Measurements from ENCODE around the gene CSNK1E. TPM values are rescaled to one million over a fixed set of nuclear protein-coding genes. Genes with fewer than 3 reads are reported as not detected.
A peak's percentile ranks its signal among the peaks of the same experiment; 100 is the strongest.

CSNK1E gene
- total and polyA plus RNA-seq, 2 donors, result 33.9 to 81.3 TPM

- 39% methylated on average over 33 of the region's 33 CpGs for WGBS
- no peak overlapping the region for H3K27ac ChIP-seq (ENCODE audit: low read depth in 1 of 2, low read length in 1 of 2)
Observed at GRCh38 chr22:38353142-38353629, 36.0 kb upstream of the CSNK1E start.

DNA sequence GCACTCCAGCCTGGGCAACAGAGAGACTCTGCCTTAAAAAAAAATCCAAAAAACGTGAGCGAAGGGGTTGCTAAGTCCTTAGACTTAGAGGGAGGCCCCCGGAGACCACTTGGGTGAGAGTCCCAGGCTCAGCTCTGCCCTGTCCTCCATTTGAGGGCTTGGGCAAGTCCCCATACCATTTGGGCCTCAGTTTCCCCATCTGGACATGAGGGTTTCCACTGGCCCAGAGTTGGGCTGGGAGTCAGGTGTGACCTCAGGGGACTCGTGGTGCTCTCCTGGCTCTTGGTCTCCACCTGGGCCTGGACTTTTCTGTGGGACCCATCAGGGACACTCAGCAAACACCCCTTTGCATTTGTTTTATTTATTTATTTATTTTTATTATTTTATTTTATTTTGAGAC lies 35.2 kb upstream of the CSNK1E start:
- Histone ChIP-seq H3K4me1 (ENCODE audit: control insufficient read depth in 2 of 2, insufficient read depth in 2 of 2, low read length in 2 of 2) (no peaks in the 10 kb centered on the region), H3K9me3 (ENCODE audit: control insufficient read depth in 2 of 2, insufficient read depth in 1 of 2, low read length in 1 of 2) (no peaks in the 10 kb centered on the region), H3K36me3 (ENCODE audit: control insufficient read depth in 2 of 2, insufficient read depth in 2 of 2, low read length in 1 of 2) (peaks cover 2 to 5% of the 10 kb centered on the region in 2 donors), H3K27ac (ENCODE audit: low read depth in 1 of 2, low read length in 1 of 2) (no peak overlapping the region), H3K27me3 (ENCODE audit: control insufficient read depth in 2 of 2, insufficient read depth in 1 of 2, low read length in 1 of 2) (peaks cover 0 to 8% of the 10 kb centered on the region in 2 donors), H3K4me3 (ENCODE audit: low read length in 2 of 2) (no peak overlapping the region)
- 95% methylated on average over 4 of the region's 4 CpGs for WGBS
- no peak for DNase-seq (ENCODE audit: low read depth in 6 of 9, low spot score in 9 of 9)

More at GRCh38 chr22:38353142-38353629, 36.0 kb upstream of the CSNK1E start:
- DNase-seq (ENCODE audit: low read depth in 6 of 9, low spot score in 9 of 9), result peak in 8 of 9 donors; percentile 13 to 66 (median 38)
- Histone ChIP-seq H3K27me3 (ENCODE audit: control insufficient read depth in 2 of 2, insufficient read depth in 1 of 2, low read length in 1 of 2) (peaks cover 0 to under 1% of the 10 kb centered on the region in 2 donors), H3K4me1 (ENCODE audit: control insufficient read depth in 2 of 2, insufficient read depth in 2 of 2, low read length in 2 of 2) (no peaks in the 10 kb centered on the region), H3K9me3 (ENCODE audit: control insufficient read depth in 2 of 2, insufficient read depth in 1 of 2, low read length in 1 of 2) (no peaks in the 10 kb centered on the region), H3K4me3 (ENCODE audit: low read length in 2 of 2) (no peak overlapping the region), H3K36me3 (ENCODE audit: control insufficient read depth in 2 of 2, insufficient read depth in 2 of 2, low read length in 1 of 2) (peaks cover 2 to 5% of the 10 kb centered on the region in 2 donors)

DNA sequence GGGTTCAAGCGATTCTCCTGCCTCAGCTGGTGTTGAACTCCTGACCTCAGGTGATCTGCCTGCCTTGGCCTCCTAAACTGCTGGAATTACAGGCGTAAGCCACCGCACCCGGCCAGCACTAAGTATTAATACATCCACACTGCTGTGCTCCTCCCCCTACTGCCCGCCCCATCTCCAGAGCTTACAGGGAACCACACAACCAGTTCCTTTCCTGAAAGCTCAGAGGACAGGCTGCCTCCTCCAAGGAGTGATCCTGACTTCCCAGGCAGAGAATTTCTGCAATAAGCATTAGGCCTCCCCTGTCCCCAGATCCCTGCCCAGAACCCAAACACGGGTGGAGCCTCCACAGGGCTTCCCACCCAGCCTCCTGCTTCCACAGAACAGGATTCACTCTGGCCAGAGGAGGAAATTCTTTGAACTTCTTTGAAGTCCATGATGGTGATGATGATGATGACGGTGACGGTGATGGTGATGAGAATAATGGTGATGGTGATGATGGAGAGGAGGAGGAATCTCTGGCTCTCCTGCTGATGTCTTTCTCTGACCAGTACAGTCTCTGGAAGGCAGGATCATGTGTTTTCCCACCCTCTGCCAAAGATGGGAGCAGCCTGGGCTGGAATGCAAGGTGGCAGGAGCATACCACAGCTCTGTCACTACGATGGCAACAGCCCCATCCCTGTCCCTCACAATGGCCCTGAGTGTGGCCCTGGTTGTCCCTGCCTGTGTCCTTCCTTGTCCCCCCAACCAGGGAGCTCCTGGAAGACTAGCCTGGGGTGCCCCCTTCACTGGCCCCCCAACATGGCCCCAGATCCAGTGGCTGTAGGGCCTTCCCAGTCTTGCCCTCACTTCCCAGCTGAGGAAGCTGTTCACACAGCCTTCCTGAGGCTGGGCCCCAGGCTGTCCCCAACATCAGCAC lies 33.5 kb upstream of the CSNK1E start:
- Histone ChIP-seq H3K4me3 (ENCODE audit: low read length in 2 of 2) (no peak overlapping the region), H3K4me1 (ENCODE audit: control insufficient read depth in 2 of 2, insufficient read depth in 2 of 2, low read length in 2 of 2) (no peaks in the 10 kb centered on the region), H3K27ac (ENCODE audit: low read depth in 1 of 2, low read length in 1 of 2) (no peak overlapping the region), H3K36me3 (ENCODE audit: control insufficient read depth in 2 of 2, insufficient read depth in 2 of 2, low read length in 1 of 2) (peaks cover 2 to 5% of the 10 kb centered on the region in 2 donors), H3K9me3 (ENCODE audit: control insufficient read depth in 2 of 2, insufficient read depth in 1 of 2, low read length in 1 of 2) (no peaks in the 10 kb centered on the region), H3K27me3 (ENCODE audit: control insufficient read depth in 2 of 2, insufficient read depth in 1 of 2, low read length in 1 of 2) (peaks cover 0 to 14% of the 10 kb centered on the region in 2 donors)
- 97% methylated on average over 9 of the region's 9 CpGs for WGBS
- DNase-seq (ENCODE audit: low read depth in 6 of 9, low spot score in 9 of 9), result no peak

GRCh38 chr22:38348751-38349496 lies 31.7 kb upstream of the CSNK1E start:
- Histone ChIP-seq H3K4me3 (ENCODE audit: low read length in 2 of 2) (no peak overlapping the region), H3K27ac (ENCODE audit: low read depth in 1 of 2, low read length in 1 of 2) (no peak overlapping the region), H3K27me3 (ENCODE audit: control insufficient read depth in 2 of 2, insufficient read depth in 1 of 2, low read length in 1 of 2) (peaks cover 0 to 14% of the 10 kb centered on the region in 2 donors), H3K4me1 (ENCODE audit: control insufficient read depth in 2 of 2, insufficient read depth in 2 of 2, low read length in 2 of 2) (no peaks in the 10 kb centered on the region), H3K9me3 (ENCODE audit: control insufficient read depth in 2 of 2, insufficient read depth in 1 of 2, low read length in 1 of 2) (no peaks in the 10 kb centered on the region), H3K36me3 (ENCODE audit: control insufficient read depth in 2 of 2, insufficient read depth in 2 of 2, low read length in 1 of 2) (peaks cover 0 to 3% of the 10 kb centered on the region in 2 donors)
- DNase-seq (ENCODE audit: low read depth in 6 of 9, low spot score in 9 of 9), result no peak
- WGBS, result 95% methylated on average over 14 of the region's 14 CpGs

DNA sequence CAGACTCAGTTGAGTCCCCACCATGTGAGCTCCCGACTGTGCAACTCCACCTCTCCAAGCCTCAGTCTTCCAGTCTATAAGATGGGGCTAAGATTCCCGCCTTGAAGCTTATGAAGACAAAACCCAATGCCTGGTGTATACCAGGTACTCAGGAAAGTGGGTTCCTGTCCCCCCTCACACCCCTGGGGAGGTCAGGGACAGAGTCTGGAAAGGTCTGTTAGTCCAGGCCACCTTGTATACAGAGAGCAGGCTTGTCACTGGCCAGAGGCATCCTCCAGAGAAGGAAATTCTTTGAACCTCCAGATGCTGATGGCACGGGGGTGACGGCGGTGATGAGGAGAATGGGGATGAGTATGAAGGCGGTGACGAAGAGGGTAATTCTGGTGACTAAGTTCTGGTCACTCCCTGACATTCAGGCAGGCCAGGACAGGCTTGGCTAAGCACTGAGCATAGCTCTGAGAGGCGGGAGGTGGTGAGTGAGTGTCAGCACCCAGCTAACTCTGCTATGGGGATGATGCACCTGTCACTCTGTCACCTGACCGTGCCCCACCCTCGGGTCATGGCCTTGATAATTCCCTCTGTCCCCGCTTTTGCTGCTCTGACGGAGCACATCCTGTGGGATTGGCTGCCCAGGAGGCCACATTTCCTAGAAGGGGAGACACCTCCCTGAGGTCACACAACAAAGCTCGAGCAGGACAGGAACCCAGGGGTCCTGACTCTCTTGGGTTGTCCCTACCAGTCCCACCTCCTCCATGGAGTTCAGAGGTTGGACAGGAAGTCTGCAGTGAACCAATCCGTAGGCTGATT lies 30.9 kb upstream of the CSNK1E start:
- H3K27ac ChIP-seq (ENCODE audit: low read depth in 1 of 2, low read length in 1 of 2), result no peak overlapping the region
- no peaks in the 10 kb centered on the region for H3K36me3 ChIP-seq (ENCODE audit: control insufficient read depth in 2 of 2, insufficient read depth in 2 of 2, low read length in 1 of 2)
- H3K27me3 ChIP-seq (ENCODE audit: control insufficient read depth in 2 of 2, insufficient read depth in 1 of 2, low read length in 1 of 2), result peaks cover 0 to 14% of the 10 kb centered on the region in 2 donors
- no peak for DNase-seq (ENCODE audit: low read depth in 6 of 9, low spot score in 9 of 9)
- H3K4me3 ChIP-seq (ENCODE audit: low read length in 2 of 2), result no peak overlapping the region
- H3K4me1 ChIP-seq (ENCODE audit: control insufficient read depth in 2 of 2, insufficient read depth in 2 of 2, low read length in 2 of 2), result no peaks in the 10 kb centered on the region
- H3K9me3 ChIP-seq (ENCODE audit: control insufficient read depth in 2 of 2, insufficient read depth in 1 of 2, low read length in 1 of 2), result no peaks in the 10 kb centered on the region
- WGBS, result 90% methylated on average over 14 of the region's 14 CpGs

DNA sequence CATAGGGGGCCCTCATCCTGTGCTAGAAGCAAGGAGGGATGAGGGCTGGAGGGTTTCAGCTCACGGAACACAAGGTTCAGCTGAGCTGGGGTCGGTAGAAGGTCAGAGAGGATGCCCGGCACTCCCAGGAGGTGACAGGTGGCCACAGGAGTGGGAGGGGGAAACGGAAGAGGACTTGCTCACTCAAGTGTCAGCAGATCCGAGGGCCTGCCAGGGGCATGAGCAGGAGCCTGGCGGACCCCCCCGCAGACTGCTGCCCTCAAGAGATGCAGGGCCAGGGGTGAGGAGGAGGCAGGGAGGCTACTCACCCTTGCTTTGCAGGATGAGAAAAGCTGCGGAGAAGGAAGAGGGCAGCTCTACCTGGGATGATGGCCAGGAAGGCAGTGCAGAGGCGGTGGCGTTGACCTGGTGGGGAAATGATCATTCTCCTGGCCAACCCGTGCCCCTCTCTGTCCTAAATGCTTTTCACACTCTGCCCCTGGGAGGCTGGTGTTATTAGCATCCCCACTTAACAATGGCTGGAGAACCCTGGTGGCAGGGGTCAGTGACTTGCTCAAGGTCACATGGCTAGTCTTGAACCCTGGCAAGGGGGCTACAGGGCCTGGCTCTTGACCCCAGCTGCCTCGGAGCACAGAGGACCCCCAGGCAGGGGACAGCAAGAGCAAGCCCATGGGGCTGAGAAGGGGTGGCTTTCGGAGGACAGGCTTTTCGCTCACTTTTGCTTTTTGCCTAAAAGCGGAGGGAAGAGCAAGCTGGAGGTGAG lies 30.1 kb upstream of the CSNK1E start:
- H3K27ac ChIP-seq (ENCODE audit: low read depth in 1 of 2, low read length in 1 of 2), result no peak overlapping the region
- H3K4me3 ChIP-seq (ENCODE audit: low read length in 2 of 2), result no peak overlapping the region
- DNase-seq (ENCODE audit: low read depth in 6 of 9, low spot score in 9 of 9), result no peak

DNA sequence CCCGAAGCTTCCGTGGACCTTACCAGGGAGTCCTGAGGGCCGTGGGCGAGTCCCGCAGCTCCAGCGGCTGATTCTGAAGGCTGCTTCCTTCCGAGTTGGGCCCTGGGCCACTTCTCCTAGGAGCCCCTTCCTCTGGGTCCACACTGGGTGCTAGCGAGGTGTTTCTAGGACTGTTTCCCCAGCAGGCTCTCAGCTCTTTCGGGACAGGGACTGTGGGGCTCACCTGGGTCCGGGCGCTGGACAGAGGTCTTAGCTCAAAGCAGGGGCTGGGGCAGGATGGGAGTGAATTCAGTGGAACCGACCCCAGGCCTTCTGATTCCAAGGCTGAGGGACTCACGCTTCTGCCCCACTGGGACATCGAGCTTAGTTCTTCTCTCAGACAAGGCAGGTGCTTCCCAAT lies 29.3 kb upstream of the CSNK1E start:
- no peak overlapping the region for H3K4me3 ChIP-seq (ENCODE audit: low read length in 2 of 2)
- 81% methylated on average over 14 of the region's 14 CpGs for WGBS
- H3K36me3 ChIP-seq (ENCODE audit: control insufficient read depth in 2 of 2, insufficient read depth in 2 of 2, low read length in 1 of 2), result no peaks in the 10 kb centered on the region
- no peaks in the 10 kb centered on the region for H3K9me3 ChIP-seq (ENCODE audit: control insufficient read depth in 2 of 2, insufficient read depth in 1 of 2, low read length in 1 of 2)
- no peaks in the 10 kb centered on the region for H3K4me1 ChIP-seq (ENCODE audit: control insufficient read depth in 2 of 2, insufficient read depth in 2 of 2, low read length in 2 of 2)
- peaks cover 0 to 14% of the 10 kb centered on the region in 2 donors for H3K27me3 ChIP-seq (ENCODE audit: control insufficient read depth in 2 of 2, insufficient read depth in 1 of 2, low read length in 1 of 2)
- H3K27ac ChIP-seq (ENCODE audit: low read depth in 1 of 2, low read length in 1 of 2), result no peak overlapping the region
- no peak for DNase-seq (ENCODE audit: low read depth in 6 of 9, low spot score in 9 of 9)

More for the DNA sequence above, 30.1 kb upstream of the CSNK1E start:
- H3K9me3 ChIP-seq (ENCODE audit: control insufficient read depth in 2 of 2, insufficient read depth in 1 of 2, low read length in 1 of 2), result no peaks in the 10 kb centered on the region
- no peaks in the 10 kb centered on the region for H3K36me3 ChIP-seq (ENCODE audit: control insufficient read depth in 2 of 2, insufficient read depth in 2 of 2, low read length in 1 of 2)
- no peaks in the 10 kb centered on the region for H3K4me1 ChIP-seq (ENCODE audit: control insufficient read depth in 2 of 2, insufficient read depth in 2 of 2, low read length in 2 of 2)
- WGBS, result 61% methylated on average over 15 of the region's 15 CpGs
- H3K27me3 ChIP-seq (ENCODE audit: control insufficient read depth in 2 of 2, insufficient read depth in 1 of 2, low read length in 1 of 2), result peaks cover 0 to 14% of the 10 kb centered on the region in 2 donors

- peaks cover 0 to 14% of the 10 kb centered on the region in 2 donors for H3K27me3 ChIP-seq (ENCODE audit: control insufficient read depth in 2 of 2, insufficient read depth in 1 of 2, low read length in 1 of 2)
- H3K36me3 ChIP-seq (ENCODE audit: control insufficient read depth in 2 of 2, insufficient read depth in 2 of 2, low read length in 1 of 2), result no peaks in the 10 kb centered on the region
- no peaks in the 10 kb centered on the region for H3K4me1 ChIP-seq (ENCODE audit: control insufficient read depth in 2 of 2, insufficient read depth in 2 of 2, low read length in 2 of 2)
- no peak overlapping the region for H3K4me3 ChIP-seq (ENCODE audit: low read length in 2 of 2)
- WGBS, result 96% methylated on average over 6 of the region's 6 CpGs
- no peak overlapping the region for H3K27ac ChIP-seq (ENCODE audit: low read depth in 1 of 2, low read length in 1 of 2)
- H3K9me3 ChIP-seq (ENCODE audit: control insufficient read depth in 2 of 2, insufficient read depth in 1 of 2, low read length in 1 of 2), result no peaks in the 10 kb centered on the region
- DNase-seq (ENCODE audit: low read depth in 6 of 9, low spot score in 9 of 9), result no peak
Observed at GRCh38 chr22:38345782-38346181, 28.5 kb upstream of the CSNK1E start.
